ENCODE measurements around the gene ZNF70. TPM values are rescaled to one million over a fixed set of nuclear protein-coding genes. Genes with fewer than 3 reads are reported as not detected.

ZNF70 gene
- total RNA-seq, 4 donors from 2014 or later = 2.7 to 7.5 (median 5.9) TPM

- peaks cover 13 to 46% (median 35%) of the 10 kb centered on the region in 4 donors for H3K4me1 ChIP-seq
- intact Hi-C loops (cut with DNase I; ENCODE audit: low total_unique reads) = no loop called here
- TF ChIP-seq POLR2A (IDR thresholded peaks at IDR 0.05) (no peak), EP300 (IDR thresholded peaks at IDR 0.05; ENCODE audit: low read depth) (no peak), CTCF (IDR thresholded peaks at IDR 0.05) (no peak), POLR2AphosphoS5 (IDR thresholded peaks at IDR 0.05) (no peak)
- DNase-seq = peak; percentile 76
- H3K27me3 ChIP-seq = no peaks in the 10 kb centered on the region
- H3K27ac ChIP-seq = peak within 1 kb of the TSS; percentile 53 to 70 (median 64)
- in situ Hi-C loops (cut with MboI; ENCODE audit: low pct_ligation_motif_present in 1 of 4, low pct_unique_long_range_greater_than_20kb in 1 of 4, low sequenced_read_pairs in 3 of 4) = loop anchor here in 1 of 4 donors (5.0 kb wide), 1 partner anchor 79 kb away; no protein-coding TSS in a partner anchor
- H3K36me3 ChIP-seq = no peaks in the 10 kb centered on the region
- 13% methylated on average over 13 of the region's 79 CpGs; no CpG with 5 or more reads in 1 of the 2 donors for WGBS, 2 donors (ENCODE audit: low coverage in 1 of 2)
- H3K9me3 ChIP-seq = no peaks in the 10 kb centered on the region
- peak within 1 kb of the TSS; percentile 41 to 61 (median 49) for H3K4me3 ChIP-seq
Observed at GRCh38 chr22:23772649-23773473, 21.9 kb upstream of the ZNF70 start, which contains the start of gene MMP11. TSS of gene MMP11 (plus strand) at chr22:23772849. CDS start at chr22:23772871, 22 bp downstream.

- H3K9me3 ChIP-seq = no peaks in the 10 kb centered on the region
- H3K27me3 ChIP-seq = no peaks in the 10 kb centered on the region
- H3K4me3 ChIP-seq = peak overlapping the region in 3 of 4 donors; percentile 41 to 61 (median 53)
- intact Hi-C loops (cut with DNase I; ENCODE audit: low total_unique reads) = no loop called here
- 14% methylated on average over 6 of the region's 6 CpGs; no CpG with 5 or more reads in 1 of the 2 donors for WGBS, 2 donors (ENCODE audit: low coverage in 1 of 2)
- no peak for TF ChIP-seq POLR2AphosphoS5 (IDR thresholded peaks at IDR 0.05)
- no peaks in the 10 kb centered on the region for H3K36me3 ChIP-seq
- peak overlapping the region; percentile 53 to 70 (median 64) for H3K27ac ChIP-seq
- in situ Hi-C loops (cut with MboI; ENCODE audit: low pct_ligation_motif_present in 1 of 4, low pct_unique_long_range_greater_than_20kb in 1 of 4, low sequenced_read_pairs in 3 of 4) = loop anchor here in 1 of 4 donors (5.0 kb wide), 1 partner anchor 80 kb away; no protein-coding TSS in a partner anchor
- DNase-seq = no peak
- peaks cover 13 to 47% (median 35%) of the 10 kb centered on the region in 4 donors for H3K4me1 ChIP-seq
Observed at GRCh38 chr22:23772315-23772648, 21.4 kb upstream of the ZNF70 start.

- Histone ChIP-seq H3K4me1 (peaks cover 13 to 62% (median 42%) of the 10 kb centered on the region in 4 donors), H3K4me3 (no peak overlapping the region), H3K27ac (peak overlapping the region in 1 of 4 donors; percentile 93), H3K27me3 (no peaks in the 10 kb centered on the region), H3K36me3 (no peaks in the 10 kb centered on the region), H3K9me3 (no peaks in the 10 kb centered on the region)
- intact Hi-C loops (cut with DNase I; ENCODE audit: low total_unique reads) (loop anchor here (2.0 kb wide), 1 partner anchor 79 kb away; no protein-coding TSS in a partner anchor), in situ Hi-C loops (cut with MboI; ENCODE audit: low pct_ligation_motif_present in 1 of 4, low pct_unique_long_range_greater_than_20kb in 1 of 4, low sequenced_read_pairs in 3 of 4) (no loop called here)
- TF ChIP-seq EP300 (IDR thresholded peaks at IDR 0.05; ENCODE audit: low read depth) = no peak
- TF ChIP-seq CTCF (IDR thresholded peaks at IDR 0.05) = no peak
- no peak for TF ChIP-seq POLR2A (IDR thresholded peaks at IDR 0.05)
- TF ChIP-seq POLR2AphosphoS5 (IDR thresholded peaks at IDR 0.05) = no peak
- WGBS, 2 donors (ENCODE audit: low coverage in 1 of 2) = 70% methylated on average over 6 of the region's 6 CpGs; no CpG with 5 or more reads in 1 of the 2 donors
- no peak for DNase-seq
Observed at GRCh38 chr22:23769321-23769965, 18.5 kb upstream of the ZNF70 start.

GRCh38 chr22:23767673-23768548 is 17.0 kb upstream of the ZNF70 start, which contains the start of gene CHCHD10:
TSS of gene CHCHD10 (minus strand) at chr22:23767972. CDS start at chr22:23767874, 98 bp downstream.
- DNase-seq = peak; percentile 90
- intact Hi-C loops (cut with DNase I; ENCODE audit: low total_unique reads) = loop anchor here (2.0 kb wide), 1 partner anchor 81 kb away; no protein-coding TSS in a partner anchor
- WGBS, 2 donors (ENCODE audit: low coverage in 1 of 2) = 1% methylated on average over 42 of the region's 63 CpGs; no CpG with 5 or more reads in 1 of the 2 donors
- TF ChIP-seq CTCF (IDR thresholded peaks at IDR 0.05) (peak; percentile 73 to 89 (median 86)), POLR2A (IDR thresholded peaks at IDR 0.05) (peak; percentile 94), EP300 (IDR thresholded peaks at IDR 0.05; ENCODE audit: low read depth) (no peak), POLR2AphosphoS5 (IDR thresholded peaks at IDR 0.05) (peak; percentile 86 to 95 (median 92))
- Histone ChIP-seq H3K27ac (peak within 1 kb of the TSS; percentile 88 to 93 (median 89)), H3K4me3 (peak within 1 kb of the TSS; percentile 67 to 80 (median 72)), H3K36me3 (no peaks in the 10 kb centered on the region), H3K27me3 (no peaks in the 10 kb centered on the region), H3K4me1 (peaks cover 17 to 61% (median 39%) of the 10 kb centered on the region in 4 donors), H3K9me3 (no peaks in the 10 kb centered on the region)
- in situ Hi-C loops (cut with MboI; ENCODE audit: low pct_ligation_motif_present in 1 of 4, low pct_unique_long_range_greater_than_20kb in 1 of 4, low sequenced_read_pairs in 3 of 4) = no loop called here
